GM23248 (cell line): ENCODE results near the gene RACK1. TPM values are rescaled to one million over a fixed set of nuclear protein-coding genes. Genes with fewer than 3 reads are reported as not detected.

ENCODE experiments used
- DNase-seq: peaks from one replicate; pipeline ENCODE4 v3.0.0-alpha.2; 2015
- H2AFZ ChIP-seq: fragments of 200-600 bp; sonication (generic); 2 replicates; pipeline ENCODE4 v1.6.1; 2016; ENCODE audit warnings: antibody characterized with exemption
- H3F3A ChIP-seq: fragments of 200-600 bp; sonication (generic); 2 replicates; pipeline ENCODE4 v1.6.1; 2016; ENCODE audit warnings: mild to moderate bottlenecking, antibody characterized with exemption, mixed run types; ENCODE audit not compliant: insufficient read depth
- H3K27ac ChIP-seq: fragments of 200-600 bp; sonication (generic); 2 replicates; pipeline ENCODE4 v1.5.1; 2016; ENCODE audit warnings: mild to moderate bottlenecking
- H3K27me3 ChIP-seq: fragments of 200-600 bp; sonication (generic); replicated peaks from 2 replicates; pipeline ENCODE4 v1.6.1; 2016; ENCODE audit warnings: mild to moderate bottlenecking; ENCODE audit not compliant: insufficient read depth
- H3K36me3 ChIP-seq: fragments of 200-600 bp; sonication (generic); 2 replicates; pipeline ENCODE4 v1.6.1; 2016; ENCODE audit warnings: low read depth, mild to moderate bottlenecking
- H3K4me1 ChIP-seq: fragments of 200-600 bp; sonication (generic); 2 replicates; pipeline ENCODE4 v1.6.1; 2016; ENCODE audit warnings: mild to moderate bottlenecking; ENCODE audit not compliant: insufficient read depth
- H3K4me2 ChIP-seq: fragments of 200-600 bp; sonication (generic); one replicate; pipeline ENCODE4 v1.6.1; 2016; ENCODE audit warnings: mild to moderate bottlenecking; ENCODE audit not compliant: unreplicated experiment
- H3K4me3 ChIP-seq: fragments of 200-600 bp; sonication (generic); 2 replicates; pipeline ENCODE4 v1.5.1; 2016; ENCODE audit warnings: mild to moderate bottlenecking
- H3K79me2 ChIP-seq: fragments of 200-600 bp; sonication (generic); 2 replicates; pipeline ENCODE4 v1.6.1; 2016; ENCODE audit warnings: mild to moderate bottlenecking; ENCODE audit not compliant: insufficient read depth
- H3K9ac ChIP-seq: fragments of 200-600 bp; sonication (generic); 2 replicates; pipeline ENCODE4 v1.6.1; 2016; ENCODE audit warnings: mild to moderate bottlenecking
- H3K9me2 ChIP-seq: fragments of 200-600 bp; sonication (generic); 2 replicates; pipeline ENCODE4 v1.6.1; 2016; ENCODE audit warnings: mixed run types, mild to moderate bottlenecking, moderate library complexity; ENCODE audit not compliant: insufficient read depth
- H3K9me3 ChIP-seq: fragments of 200-600 bp; sonication (generic); one replicate; pipeline ENCODE4 v1.6.1; 2017; ENCODE audit warnings: low read depth
- H4K20me1 ChIP-seq: fragments of 200-600 bp; sonication (generic); 2 replicates; pipeline ENCODE4 v1.6.0; 2016; ENCODE audit not compliant: insufficient read depth
- EZH2 ChIP-seq: fragments of 200-600 bp; sonication (generic); IDR thresholded peaks from 2 replicates; pipeline ENCODE4 v1.6.1; 2018; ENCODE audit warnings: antibody characterized with exemption, mild to moderate bottlenecking; ENCODE audit not compliant: insufficient read depth, poor library complexity, severe bottlenecking
- EZH2phosphoT487 ChIP-seq: fragments of 200-600 bp; sonication (generic); IDR thresholded peaks from 2 replicates; pipeline ENCODE4 v1.6.1; 2018; ENCODE audit warnings: antibody characterized with exemption, moderate library complexity, mild to moderate bottlenecking, low read depth; ENCODE audit not compliant: insufficient read depth
- WGBS, 2 experiments: methylation state at CpG; one replicate each; pipeline ENCODE4 v1.1.6; 2015 to 2017; ENCODE audit warnings: low lambda C conversion rate in 2 of 2, low coverage in 1 of 2; ENCODE audit errors: missing lambda C conversion rate in 2 of 2; 5-methylcytosine and 5-hydroxymethylcytosine counted together
- in situ Hi-C: fragments of 300-500 bp; cut with MboI; formaldehyde crosslinking; loops from 2 replicates; pipeline ENCODE4 v1.15.0; 2020
- polyA plus RNA-seq: library from polyadenylated mRNA; unstranded; fragments of >200 nt; fragmentation: Nextera tagmentation; extraction: Ambion mirVana; gene quantifications from 2 replicates; pipeline ENCODE4 v1.2.1, GENCODE V29; 2016
- total RNA-seq: library from RNA; depleted of rRNA; stranded (reverse); fragments of >200 nt; shearing (Covaris generic); gene quantifications from 2 replicates; pipeline ENCODE4 v1.2.3, GENCODE V29; 2014

RACK1 gene
- total and polyA plus RNA-seq, 2 experiments from 2014 or later, result 837 to 3,224 TPM

GRCh38 chr5:181237729-181238385, 5.8 kb downstream of the RACK1 start:
- peak overlapping the region; percentile 4; the same call in 1 of the 2 replicates for H3K27ac ChIP-seq
- no peaks in the 10 kb centered on the region for H3K9me2 ChIP-seq
- peaks cover 17% of the 10 kb centered on the region for H4K20me1 ChIP-seq
- no peaks in the 10 kb centered on the region for H3K9me3 ChIP-seq
- H3F3A ChIP-seq, result peaks cover 92% of the 10 kb centered on the region
- peak overlapping the region; percentile 23; the same call in 1 of the 2 replicates for H3K9ac ChIP-seq
- H3K4me3 ChIP-seq, result no peak overlapping the region
- peaks cover 62% of the 10 kb centered on the region for H3K79me2 ChIP-seq
- H3K36me3 ChIP-seq, result peaks cover 66% of the 10 kb centered on the region
- no peak overlapping the region for H3K4me2 ChIP-seq
- H2AFZ ChIP-seq, result no peak overlapping the region
- in situ Hi-C loops, result no loop called here
- TF ChIP-seq EZH2 (no peak), EZH2phosphoT487 (no peak)
- no peak for DNase-seq
- H3K4me1 ChIP-seq, result peaks cover 18% of the 10 kb centered on the region
- H3K27me3 ChIP-seq, result no peaks in the 10 kb centered on the region
- 93 to 95% methylated on average over 5 of the region's 5 CpGs for WGBS, 2 experiments

- H3K36me3 ChIP-seq, result peaks cover 65% of the 10 kb centered on the region
Measured at GRCh38 chr5:181236954-181237641, 6.6 kb downstream of the RACK1 start.

GRCh38 chr5:181236471-181236870, 7.2 kb downstream of the RACK1 start:
- peaks cover 60% of the 10 kb centered on the region for H3K36me3 ChIP-seq
- H3K9me3 ChIP-seq, result no peaks in the 10 kb centered on the region
- H3K9ac ChIP-seq, result no peak overlapping the region
- peaks cover 49% of the 10 kb centered on the region for H3K79me2 ChIP-seq
- no peaks in the 10 kb centered on the region for H3K9me2 ChIP-seq
- H3K4me3 ChIP-seq, result no peak overlapping the region
- H3K4me2 ChIP-seq, result no peak overlapping the region
- TF ChIP-seq EZH2phosphoT487 (no peak), EZH2 (no peak)
- H3K27ac ChIP-seq, result no peak overlapping the region
- no peak for DNase-seq
- peaks cover 92% of the 10 kb centered on the region for H3F3A ChIP-seq
- in situ Hi-C loops, result no loop called here
- no peak overlapping the region for H2AFZ ChIP-seq
- H3K27me3 ChIP-seq, result no peaks in the 10 kb centered on the region
- H4K20me1 ChIP-seq, result peaks cover 11% of the 10 kb centered on the region
- peaks cover 11% of the 10 kb centered on the region for H3K4me1 ChIP-seq
- 78 to 85% methylated on average over 6 of the region's 6 CpGs for WGBS, 2 experiments

More at GRCh38 chr5:181236954-181237641, 6.6 kb downstream of the RACK1 start:
- Histone ChIP-seq H3K79me2 (peaks cover 55% of the 10 kb centered on the region), H3K4me2 (no peak overlapping the region), H3K27me3 (no peaks in the 10 kb centered on the region), H3K9ac (no peak overlapping the region), H4K20me1 (peaks cover 15% of the 10 kb centered on the region), H3F3A (peaks cover 92% of the 10 kb centered on the region), H3K9me2 (no peaks in the 10 kb centered on the region), H3K4me1 (peaks cover 16% of the 10 kb centered on the region), H2AFZ (no peak overlapping the region), H3K9me3 (no peaks in the 10 kb centered on the region), H3K4me3 (no peak overlapping the region), H3K27ac (no peak overlapping the region)
- DNase-seq, result no peak
- 78 to 80% methylated on average over 10 of the region's 10 CpGs for WGBS, 2 experiments
- in situ Hi-C loops, result no loop called here
- no peak for TF ChIP-seq EZH2phosphoT487
- TF ChIP-seq EZH2, result no peak

GRCh38 chr5:181235689-181236366, 7.9 kb downstream of the RACK1 start:
- Histone ChIP-seq H3K9ac (no peak overlapping the region; the same call in 1 of the 2 replicates), H3K36me3 (peaks cover 54% of the 10 kb centered on the region), H4K20me1 (peaks cover 6% of the 10 kb centered on the region), H3K4me3 (no peak overlapping the region), H3K9me3 (no peaks in the 10 kb centered on the region), H3K27me3 (no peaks in the 10 kb centered on the region), H3K79me2 (peaks cover 42% of the 10 kb centered on the region), H3K4me1 (peaks cover 6% of the 10 kb centered on the region), H3K4me2 (no peak overlapping the region), H2AFZ (no peak overlapping the region), H3K9me2 (no peaks in the 10 kb centered on the region), H3K27ac (peak overlapping the region; percentile 39; the same call in 1 of the 2 replicates), H3F3A (peaks cover 88% of the 10 kb centered on the region)
- 77 to 78% methylated on average over 5 of the region's 5 CpGs for WGBS, 2 experiments
- in situ Hi-C loops, result no loop called here
- DNase-seq, result no peak
- TF ChIP-seq EZH2 (no peak), EZH2phosphoT487 (no peak)
